ENCODE results near the gene HJV.
"Not testable (repeated sequence)": the region's sequence is repeated elsewhere in the genome, so short reads cannot be mapped to it uniquely, and the experiment has no call there.

HJV gene, protein sequence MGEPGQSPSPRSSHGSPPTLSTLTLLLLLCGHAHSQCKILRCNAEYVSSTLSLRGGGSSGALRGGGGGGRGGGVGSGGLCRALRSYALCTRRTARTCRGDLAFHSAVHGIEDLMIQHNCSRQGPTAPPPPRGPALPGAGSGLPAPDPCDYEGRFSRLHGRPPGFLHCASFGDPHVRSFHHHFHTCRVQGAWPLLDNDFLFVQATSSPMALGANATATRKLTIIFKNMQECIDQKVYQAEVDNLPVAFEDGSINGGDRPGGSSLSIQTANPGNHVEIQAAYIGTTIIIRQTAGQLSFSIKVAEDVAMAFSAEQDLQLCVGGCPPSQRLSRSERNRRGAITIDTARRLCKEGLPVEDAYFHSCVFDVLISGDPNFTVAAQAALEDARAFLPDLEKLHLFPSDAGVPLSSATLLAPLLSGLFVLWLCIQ

DNA sequence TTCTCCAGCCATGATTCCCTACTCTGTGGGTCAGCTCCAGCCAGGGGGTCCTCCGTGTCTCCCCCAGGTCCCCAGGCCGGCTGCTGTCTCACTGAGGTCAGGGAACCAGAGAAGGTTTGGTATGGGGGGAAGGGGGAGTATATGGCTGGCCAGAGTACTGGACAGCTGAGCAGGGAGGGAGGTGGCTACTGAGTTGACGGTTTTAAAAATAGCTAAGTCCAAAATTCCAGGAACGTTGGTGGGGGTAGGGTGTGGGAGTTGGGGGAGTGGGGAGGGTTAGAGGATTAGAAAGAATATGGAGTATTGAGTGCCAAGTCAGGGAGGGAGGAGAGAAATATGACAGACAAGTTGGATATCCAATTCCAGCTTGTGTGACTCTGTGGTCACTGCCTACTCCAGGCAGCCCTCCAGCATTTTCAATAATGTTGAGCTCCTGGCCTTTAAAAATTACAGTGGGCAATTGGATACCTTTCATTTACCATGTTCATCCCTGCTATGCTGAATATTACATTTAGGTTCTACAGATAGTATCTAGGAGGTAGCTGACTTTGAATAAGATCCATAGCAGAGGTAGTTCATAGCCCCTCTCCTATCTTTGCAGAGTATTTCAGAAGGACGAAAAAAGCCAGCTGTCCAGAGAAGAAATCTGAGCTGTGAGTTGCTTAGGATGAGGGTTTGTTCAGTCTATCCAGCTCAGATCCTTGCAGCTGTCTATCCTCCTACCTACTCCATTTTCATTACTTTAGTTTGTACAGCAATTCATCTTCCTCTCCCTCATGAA is at the start of gene HJV:
Gene HJV, minus strand, starts transcription at position 114 of the 781 bp plus-strand sequence. CDS start 1,504 bp downstream, outside the sequence.
- DNase-seq, result no peak

DNA sequence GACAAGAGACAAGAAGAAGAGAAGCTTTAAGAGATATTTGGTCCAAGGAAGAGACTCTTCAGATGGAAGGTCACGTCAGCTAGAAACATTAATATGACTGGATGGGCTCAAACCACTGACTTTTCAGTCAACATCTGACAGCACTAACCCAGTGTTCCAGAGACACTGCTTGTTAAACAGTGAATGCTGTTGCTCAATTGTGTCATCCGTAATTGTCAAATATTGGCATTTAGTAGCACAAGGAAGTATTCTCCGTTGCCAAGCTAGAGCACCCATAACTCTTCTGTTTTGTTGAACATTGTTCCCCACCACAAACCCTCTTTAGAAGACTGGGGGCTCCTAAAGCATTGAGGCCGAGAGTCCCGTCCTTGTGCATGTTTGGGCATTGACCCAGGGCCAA is 37.6 kb upstream of the HJV start:
- DNase-seq, result not testable (repeated sequence)

DNA sequence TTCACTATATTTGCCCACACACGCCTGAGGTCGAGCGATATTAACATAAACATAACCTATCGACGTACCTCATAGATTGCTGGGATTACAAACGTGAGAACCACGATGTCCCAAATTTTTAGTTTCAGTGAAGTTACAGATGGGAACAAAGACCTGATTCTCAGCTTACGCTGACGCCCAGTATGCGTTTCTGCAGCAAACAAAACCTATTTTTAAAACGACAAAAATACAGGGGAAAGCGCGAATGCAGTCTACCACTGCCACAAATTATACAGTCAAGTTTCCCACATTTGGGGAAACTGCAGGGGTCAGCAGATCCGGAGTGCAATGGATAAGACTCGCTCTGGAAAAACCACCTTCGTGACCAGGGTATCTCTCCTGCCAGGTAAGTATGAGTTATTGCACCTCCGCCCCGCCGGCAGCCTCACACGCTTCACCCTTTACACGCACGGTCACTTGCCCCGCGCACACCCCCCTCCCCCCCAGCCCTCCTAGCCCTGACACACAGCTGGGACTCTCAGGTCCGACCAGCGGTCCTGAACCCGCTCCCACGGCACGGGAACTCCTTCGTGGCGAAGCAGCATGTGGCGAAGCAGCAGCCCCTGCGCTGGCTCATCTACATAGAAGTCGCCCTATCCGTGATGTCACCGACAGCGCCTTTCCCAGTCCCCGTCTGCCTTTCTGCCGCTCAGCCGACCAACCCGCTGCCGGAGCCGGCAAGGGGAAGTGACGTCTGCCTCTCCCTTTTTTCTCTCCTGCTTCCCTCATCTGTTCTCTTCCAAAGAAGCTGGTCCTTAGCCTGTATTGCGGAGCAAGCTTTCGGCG is 30.5 kb upstream of the HJV start:
- DNase-seq, result peak; percentile 63

DNA sequence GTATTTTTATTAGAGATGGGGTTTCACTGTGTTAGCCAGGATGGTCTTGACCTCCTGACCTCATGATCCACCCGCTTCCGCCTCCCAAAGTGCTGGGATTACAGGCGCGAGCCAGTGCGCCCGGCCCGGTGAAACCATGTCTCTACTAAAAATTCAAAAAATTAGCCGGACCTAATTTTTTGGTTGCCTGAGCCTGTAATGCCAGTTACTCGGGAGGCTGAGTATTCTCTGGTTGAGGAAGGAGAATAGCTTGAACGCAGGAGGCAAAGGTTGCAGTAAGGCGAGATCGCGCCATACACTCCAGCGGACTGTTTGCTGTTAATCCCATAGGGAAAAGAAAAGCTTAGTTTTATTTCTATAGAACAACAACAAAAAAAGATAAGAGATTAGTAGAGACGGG is 29.9 kb upstream of the HJV start:
- DNase-seq, result no peak

DNA sequence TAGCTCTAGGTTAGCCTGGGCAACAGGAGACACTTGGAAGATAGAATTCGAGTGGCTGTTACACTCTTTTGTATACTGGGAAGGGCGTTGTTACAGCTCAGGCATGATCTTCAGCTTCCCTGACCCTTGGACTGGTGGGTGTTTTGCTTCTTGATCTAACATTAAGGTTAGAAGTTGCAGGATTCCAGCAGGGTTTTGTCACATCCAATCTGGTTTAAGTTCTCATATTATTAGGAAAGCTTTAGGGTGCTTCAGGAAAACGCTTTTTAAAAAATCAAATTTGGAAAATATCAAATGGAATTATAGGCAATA is 29.1 kb upstream of the HJV start:
- DNase-seq, result not testable (repeated sequence)

DNA sequence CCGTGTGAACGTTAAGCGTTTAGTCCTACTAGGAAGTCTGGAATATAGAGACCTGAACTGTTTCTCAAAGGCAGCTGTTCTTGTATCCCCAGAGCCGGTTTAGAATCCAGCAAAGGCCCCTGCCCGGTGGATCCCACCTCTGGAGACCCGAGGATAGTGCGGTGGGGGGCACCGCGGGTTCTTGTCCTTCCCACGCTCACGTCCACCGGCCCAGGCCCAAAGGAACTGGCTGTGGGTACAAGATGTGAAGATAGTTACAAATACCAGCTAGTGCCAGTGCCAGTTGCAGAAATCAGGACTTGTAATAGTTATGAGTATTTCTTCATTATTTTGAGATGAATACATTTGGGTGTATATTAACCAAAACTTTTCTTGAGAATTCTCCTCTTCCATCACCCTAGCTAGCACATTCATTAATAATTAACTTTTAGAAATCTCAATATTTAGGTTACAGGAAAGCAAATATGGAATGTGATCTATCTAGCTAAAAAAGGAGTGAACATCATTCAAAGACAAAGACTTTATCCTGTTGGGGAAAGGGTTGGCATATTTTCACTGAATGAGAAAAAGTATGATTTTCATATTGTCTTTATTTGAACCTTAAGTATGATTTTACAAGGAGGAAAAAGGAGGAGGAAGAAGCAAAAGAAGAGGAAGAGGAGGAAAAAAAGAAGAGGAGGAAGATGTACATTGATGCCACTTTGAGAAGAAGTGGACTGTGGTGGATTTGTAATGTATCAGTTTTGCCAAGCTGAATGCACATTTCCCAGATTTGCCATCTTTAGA is 28.5 kb upstream of the HJV start:
- DNase-seq, result not testable (repeated sequence)

DNA sequence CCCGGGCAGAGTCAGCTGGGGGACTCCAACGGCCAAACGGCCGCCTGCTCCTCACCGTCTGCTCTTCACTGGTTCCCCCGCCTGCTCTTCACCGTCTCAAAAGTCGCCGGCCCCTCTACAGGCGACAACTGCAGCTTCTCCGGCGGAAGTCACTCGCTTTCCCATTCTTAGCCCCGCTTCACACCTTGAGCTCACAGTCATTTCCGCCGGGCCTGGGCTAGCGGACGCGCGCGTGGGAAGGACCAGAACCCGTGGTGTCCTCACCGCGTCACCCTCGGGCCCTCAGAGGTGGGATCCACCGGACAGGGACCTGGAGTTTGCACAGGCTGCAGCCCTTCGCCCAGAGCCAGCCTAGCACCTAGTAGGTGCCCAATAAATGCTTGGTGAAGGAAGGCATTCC is 27.9 kb upstream of the HJV start:
- DNase-seq, result peak; percentile 16

DNA sequence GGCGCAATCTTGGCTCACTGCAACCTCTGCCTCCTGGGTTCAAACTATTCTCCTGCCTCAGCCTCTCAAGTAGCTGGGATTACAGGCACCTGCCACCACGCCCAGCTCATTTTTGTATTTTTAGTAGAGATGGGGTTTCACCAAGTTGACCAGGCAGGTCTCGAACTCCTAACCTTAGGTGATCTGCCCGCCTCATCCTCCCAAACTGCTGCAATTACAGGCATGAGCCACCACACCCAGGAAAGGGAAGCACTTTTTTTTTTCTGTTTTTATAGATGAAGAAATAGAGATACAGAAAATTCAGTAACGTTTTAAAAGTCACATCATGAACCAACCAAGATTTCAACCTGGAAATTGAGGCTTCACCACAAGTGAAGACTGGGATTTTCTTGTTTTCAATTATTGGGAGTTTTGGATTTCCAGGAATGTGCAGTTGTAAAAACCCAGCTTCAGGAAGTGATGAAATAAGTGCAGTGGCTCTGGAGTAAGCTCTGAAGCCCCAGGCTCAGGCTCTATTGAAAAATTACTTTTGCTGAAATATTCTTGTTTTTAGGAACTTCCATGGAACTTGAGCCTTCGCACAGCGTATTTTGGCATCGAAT is 27.1 kb upstream of the HJV start:
- DNase-seq, result not testable (repeated sequence)

DNA sequence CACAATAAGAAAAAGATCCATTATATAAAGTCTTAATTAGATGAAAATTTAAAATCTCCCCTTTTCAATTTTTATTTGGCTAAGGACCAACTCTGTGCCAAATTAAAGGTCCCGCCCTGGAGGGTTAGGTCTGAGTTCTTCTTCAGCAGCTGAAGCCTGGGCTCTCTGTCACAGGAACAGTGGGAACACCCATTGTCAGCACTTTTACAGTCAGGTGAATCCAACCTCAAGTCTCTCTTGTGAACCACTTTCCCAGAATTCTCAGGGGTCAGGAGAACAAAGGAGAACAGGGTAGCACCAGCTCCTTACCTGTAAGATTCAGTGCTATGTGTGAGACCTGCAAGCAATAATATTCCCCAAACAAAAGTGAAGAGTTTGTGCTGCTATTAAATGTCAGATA is 25.1 kb upstream of the HJV start:
- DNase-seq, result no peak

DNA sequence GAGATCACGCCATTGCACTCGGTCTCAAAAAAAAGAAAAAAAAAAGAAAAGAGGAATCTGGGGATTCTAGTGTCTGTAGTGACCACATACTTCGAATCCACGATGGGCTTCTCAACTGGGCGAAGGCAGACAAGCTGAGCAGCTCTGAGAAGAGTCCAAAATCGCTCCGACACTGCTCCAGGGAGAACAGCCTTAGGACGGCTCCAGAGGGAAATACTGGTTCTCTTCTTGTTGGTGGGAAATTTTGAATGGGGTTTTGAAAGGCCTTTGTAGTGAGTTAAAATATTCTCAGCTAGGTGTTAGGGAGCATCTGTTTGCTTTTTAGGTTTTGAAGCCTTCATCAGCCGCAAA is 18.3 kb upstream of the HJV start:
- DNase-seq, result no peak

DNA sequence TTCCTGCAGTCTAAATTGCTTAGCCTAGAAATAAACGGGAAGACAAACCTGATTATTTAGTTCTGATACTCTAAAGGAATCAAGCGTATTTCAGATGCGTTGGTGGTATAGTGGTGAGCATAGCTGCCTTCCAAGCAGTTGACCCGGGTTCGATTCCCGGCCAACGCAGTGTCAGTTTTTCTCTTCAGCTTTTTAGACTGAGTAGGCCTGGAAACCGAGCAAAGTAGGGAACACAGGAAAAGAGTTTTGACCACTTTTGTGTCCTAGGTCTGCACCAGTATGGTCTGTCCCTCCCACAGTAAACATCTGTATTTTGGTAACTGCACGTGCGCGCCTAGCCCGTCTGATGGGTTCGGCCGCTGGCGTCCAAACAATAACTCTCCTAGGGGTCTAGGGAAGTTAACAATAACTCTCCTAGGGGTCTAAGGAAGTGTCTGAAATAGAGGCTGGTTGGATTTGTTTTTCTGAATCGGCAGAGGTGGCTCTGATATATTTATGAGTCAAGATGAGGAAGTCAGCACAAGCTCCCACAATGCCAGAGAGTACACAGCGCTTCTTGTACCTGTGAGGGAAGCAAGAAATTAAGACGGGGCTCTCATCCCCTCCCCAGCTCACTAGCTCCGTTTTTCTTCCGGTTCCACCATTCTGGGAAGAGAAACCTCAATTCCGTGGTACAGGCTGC is 15.6 kb upstream of the HJV start:
- DNase-seq, result peak; percentile 56

DNA sequence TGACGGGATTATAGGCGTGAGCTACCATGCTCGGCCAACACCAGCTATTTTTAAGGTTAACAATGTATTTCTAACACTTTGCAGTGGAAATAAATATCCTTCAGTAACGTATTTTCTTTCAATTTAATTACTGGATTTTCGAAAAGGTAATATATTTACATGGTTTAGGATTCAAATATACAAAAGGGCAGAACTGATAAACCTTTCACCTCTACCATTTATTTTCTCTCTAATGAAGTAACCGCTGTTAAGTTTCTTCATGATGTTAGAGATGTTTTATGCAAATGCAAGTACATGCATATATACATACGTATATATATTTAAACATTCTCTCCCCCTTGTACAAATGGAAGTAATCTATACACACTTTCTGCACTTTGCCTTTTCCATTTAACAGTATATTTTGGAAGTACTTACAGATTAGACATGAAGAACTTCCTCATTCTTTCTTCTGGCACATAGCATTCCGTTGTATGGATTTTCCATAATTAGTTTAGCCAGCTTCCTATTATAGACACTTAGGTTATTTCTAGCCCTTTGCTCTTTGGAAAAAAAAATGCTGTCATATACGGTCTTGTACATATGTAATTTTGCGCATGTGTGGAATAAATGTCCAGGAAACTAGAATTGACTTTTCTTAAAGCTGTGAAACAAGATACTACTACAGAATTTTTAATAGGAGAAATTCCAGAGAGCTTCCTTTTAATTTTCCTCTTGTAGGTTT is 14.9 kb upstream of the HJV start:
- no peak for DNase-seq

DNA sequence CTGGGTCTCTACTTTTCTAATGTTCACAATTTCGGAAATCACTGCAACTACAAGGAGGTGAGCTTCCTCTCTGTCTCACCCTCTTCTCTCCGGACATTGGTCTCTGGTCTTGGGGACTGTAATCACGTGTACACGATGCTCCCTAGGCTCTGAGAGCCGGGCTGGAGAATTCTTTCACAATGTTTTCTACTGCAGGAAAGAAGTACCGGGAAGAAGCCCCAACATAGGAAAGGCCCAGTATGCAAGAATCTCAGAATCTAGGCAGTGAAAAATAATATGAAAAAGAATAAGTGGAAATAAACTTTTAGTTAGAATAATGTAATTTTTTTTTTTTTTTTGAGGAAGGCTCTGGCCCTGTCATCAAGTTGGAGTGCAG is 13.5 kb upstream of the HJV start:
- DNase-seq, result no peak

DNA sequence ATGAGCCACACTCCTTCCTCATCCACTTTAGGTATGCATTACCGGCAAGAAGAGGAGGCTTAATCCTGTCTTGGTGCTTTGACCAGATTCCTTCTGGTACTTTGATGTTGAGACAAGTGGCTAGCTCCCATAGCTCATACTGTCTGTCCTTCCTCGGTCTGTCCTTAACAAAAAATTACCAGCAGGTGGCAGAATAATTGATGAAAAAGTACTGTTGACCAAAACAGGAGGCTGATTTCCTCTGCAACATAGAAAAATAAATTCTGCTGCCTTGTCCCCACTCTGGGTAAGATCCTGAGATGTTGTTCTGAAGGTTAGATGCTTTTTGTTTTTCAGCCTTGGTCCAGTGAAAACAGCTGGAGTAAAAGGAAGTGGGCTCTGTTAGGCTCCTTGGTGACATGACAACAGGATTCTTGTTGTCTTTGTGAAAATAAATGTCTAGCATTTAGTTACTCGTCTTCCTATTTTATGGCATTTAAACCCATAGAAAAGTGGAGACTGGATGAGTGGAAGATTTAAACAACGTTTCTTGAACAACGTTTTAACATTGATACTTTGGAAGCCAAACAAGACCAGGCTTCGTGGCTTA is 11.2 kb upstream of the HJV start:
- DNase-seq, result no peak

DNA sequence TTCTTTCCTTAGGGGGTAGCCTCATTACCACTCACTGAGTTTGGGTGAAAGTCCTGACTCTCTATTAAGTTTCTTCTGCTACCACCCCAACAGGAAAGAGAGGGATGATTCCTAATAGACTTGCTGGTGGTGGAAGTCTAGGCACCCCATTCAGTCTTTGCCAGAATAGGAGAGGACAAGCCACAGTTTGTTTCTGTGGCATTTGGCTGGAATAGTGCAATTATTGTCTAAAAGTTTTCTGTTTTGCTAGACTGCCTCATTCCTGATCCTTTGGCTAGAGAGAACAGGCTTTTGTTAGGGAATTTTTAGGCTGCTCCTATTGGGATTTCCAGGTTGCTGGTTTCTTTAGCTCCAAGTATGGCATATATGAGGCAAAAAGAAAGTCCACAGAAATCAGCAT is 9.9 kb upstream of the HJV start:
- DNase-seq, result no peak

DNA sequence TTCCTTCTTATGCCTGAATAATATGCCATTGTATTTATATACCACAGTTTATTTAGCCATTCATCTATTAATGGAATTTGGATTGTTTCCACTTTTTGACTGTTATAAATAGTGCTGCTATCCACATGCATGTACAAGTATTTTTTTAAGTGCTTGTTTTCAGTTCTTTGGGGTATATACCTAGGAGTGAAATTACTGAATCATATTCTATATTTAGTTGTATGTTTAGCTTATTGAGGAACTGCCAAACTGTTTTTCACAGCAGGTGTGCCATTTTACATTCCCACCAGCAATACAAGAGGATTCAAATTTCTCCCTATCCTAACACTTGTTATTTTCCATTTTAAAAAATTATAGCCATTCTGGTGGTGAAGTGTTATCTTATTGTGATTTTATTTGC is 7.6 kb upstream of the HJV start:
- no peak for DNase-seq

DNA sequence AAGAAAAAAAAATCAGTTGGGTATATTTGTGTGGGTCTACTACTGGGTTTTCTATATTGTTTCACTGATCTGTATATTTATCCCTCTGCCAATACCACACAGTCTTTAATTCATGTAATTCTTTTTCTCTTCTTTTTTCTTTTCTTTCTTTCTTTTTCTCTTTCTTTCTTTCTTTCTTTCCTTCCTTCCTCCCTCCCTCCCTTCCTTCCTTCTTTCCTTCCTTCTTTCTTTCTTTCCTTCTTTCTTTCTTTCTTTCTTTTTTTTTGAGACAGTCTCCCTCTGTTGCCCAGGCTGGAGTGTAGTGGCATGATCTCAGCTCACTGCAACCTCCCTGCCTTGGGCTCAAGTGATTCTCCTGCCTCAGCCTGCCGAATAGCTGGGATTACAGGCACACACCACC is 5.1 kb upstream of the HJV start:
- not testable (repeated sequence) for DNase-seq

DNA sequence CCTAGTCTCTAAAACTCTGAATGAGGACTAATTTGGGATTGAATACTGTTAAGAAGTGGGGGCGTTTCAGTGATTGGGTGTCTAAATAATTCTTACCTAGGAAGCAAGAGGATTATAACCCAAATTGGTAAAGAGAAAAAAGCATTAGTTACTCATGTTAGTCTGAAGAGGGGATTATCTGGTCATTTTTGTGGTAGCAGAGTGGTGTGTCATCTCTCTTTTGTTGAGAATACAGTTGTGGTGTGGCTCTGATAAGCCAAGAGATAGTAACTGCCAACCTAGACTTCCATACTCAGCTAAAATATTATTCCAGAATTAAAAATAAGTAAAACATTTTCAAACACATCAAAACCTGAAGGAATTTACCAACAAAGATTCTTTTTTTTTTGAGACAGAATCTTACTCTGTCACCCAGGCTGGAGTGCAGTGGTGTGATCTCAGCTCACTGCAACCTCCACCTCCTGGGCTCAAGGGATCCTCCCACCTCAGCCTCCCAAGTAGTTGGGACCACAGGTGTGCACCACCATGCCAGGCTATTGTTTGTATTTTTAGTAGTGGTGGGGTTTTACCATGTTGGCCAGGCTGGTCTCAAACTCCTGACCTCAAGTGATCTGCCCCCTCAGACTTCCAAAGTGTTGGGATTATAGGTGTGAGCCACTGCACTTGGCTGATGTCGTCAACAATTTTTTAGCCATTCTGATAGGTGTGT is 4.4 kb upstream of the HJV start:
- not testable (repeated sequence) for DNase-seq

DNA sequence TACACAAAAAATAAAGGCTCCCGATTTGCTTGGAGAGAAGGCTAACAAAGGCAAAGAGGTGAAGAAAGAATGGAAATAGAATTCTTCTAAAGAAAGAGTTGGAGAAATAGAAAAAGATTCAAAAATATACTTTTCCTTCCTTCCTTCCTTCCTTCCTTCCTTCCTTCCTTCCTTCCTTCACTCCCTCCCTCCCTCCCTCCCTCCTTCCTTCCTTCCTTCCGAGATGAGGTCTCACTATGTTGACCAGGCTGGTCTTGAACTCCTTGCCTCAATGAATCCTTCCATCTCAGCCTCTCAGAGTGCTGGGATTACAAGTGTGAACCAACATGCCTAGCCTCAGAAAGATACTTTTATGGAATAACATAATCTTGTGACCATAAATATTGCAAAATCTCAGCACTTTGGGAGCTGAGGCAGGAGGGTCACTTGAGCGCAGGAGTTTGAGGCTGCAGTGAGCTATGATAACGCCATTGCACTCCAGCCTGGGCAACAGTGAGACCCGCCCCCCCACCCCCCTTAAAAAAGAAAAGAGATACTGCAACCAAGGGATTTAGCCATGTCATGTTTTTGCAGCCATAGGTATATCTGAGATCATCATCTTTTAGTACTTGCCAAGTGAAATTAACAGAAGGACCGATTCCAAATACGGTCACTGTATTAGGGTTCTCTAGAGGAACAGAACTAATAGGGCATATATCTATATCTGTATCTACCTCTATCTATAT is 1.0 kb upstream of the HJV start:
- DNase-seq, result no peak

Data from activated gamma-delta T cell treated with Interleukin-2 at 50 U/mL for 16 hours (primary cell).